GM12874 (cell line): ENCODE results near the gene PARD6A.

ENCODE experiments used
- TF ChIP-seq, protein P1 (sequence below): IDR thresholded peaks from 2 replicates; pipeline ENCODE4 v1.5.1; 2011; ENCODE audit warnings: low read depth, mild to moderate bottlenecking, control low read depth, low read length, moderate library complexity; ENCODE audit not compliant: insufficient read depth

Gene PARD6A

DNA sequence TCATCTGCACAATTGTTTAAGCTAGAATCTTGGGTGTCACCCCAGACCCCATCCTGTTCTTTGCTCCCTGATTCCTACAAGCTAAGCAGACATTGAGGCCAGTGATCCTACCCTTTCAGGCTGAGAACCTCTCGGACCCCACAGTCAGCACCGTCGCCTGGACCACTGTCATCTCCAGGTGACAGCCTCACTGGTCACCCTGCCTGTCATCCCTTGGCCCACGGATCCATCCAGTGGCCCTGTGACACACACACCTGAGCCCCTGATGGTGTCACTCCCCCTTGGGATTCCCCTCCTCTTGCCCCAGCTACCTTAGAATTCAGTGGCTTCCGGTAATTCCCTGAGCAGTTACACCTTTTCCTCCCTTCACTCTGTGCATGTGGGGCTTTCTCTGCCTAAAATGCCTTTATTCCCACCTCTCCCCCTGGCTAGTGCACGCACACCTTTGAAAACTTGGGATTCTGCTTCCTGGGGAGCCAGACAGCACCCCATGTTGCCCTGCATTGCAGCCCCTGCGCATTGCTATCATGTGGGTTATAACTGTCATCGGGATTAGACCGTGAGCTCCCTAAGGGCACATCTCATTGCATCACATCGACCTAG, 8.8 kb downstream of the PARD6A start:
- TF ChIP-seq, protein P1, sequence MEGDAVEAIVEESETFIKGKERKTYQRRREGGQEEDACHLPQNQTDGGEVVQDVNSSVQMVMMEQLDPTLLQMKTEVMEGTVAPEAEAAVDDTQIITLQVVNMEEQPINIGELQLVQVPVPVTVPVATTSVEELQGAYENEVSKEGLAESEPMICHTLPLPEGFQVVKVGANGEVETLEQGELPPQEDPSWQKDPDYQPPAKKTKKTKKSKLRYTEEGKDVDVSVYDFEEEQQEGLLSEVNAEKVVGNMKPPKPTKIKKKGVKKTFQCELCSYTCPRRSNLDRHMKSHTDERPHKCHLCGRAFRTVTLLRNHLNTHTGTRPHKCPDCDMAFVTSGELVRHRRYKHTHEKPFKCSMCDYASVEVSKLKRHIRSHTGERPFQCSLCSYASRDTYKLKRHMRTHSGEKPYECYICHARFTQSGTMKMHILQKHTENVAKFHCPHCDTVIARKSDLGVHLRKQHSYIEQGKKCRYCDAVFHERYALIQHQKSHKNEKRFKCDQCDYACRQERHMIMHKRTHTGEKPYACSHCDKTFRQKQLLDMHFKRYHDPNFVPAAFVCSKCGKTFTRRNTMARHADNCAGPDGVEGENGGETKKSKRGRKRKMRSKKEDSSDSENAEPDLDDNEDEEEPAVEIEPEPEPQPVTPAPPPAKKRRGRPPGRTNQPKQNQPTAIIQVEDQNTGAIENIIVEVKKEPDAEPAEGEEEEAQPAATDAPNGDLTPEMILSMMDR = no peak

DNA sequence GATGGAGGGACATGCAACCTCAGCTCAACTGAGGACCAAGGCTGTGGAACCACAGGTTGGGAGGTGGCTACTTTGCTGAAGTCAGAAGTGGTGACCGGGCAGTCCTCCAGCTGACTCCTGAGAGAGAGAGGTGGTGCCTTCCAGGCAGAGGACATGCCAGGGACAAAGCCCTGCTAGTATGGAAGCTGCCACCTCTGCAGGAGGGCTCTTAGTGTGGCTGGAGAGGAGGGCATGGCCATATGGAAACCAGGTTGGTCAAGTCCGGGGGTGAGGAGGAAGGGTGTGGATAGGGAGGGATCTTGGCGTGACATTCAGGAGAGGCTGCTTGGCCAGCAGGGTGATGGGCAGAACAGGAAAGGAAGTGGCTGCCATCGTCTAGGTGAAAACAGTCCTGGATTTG, 11.5 kb downstream of the PARD6A start:
- TF ChIP-seq, protein P1 = no peak

DNA sequence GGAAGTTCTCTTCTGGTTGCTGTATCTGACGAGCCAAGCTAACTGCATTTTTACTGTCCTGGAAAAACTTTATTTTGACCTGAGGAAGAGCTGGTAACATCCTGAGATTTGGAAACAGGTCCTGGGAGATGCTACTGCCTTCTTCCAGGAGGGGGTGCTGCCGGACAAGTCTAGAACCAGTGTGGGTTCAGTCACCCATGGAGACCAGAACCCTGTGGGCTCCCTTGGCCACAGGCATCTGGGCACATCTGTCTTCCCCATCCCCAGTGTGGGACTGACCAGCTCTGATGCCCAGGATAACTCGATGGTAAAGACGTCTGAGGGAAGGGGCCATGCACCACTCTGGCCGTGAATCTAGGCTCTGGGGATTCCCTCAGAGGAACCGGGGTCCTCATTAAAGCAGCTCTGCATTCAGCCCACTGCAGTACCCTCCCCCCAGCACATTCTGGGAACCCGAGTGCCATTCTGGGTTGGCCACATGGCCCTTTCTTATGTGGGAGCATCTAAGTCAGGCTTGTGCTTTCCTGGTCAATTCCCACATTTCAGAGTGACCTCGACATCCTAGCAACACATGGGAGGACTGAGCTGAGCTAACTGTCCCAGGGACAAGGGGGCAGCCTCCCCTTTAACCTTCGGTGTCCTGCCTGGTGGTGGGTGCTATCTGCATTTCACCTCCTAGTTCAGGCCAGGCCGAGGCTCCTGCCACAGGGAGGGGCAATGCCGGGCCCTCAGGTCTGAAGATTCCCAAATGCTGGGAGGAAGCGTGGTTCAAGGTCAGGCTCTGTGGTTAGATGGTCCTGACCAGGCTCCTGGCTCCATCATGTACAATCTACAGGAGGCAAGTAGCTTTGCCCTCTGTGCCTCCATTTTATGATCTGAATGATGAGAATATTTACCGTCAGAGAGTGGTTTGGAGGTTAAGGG, 12.2 kb downstream of the PARD6A start:
- TF ChIP-seq, protein P1 = peak; percentile 85

DNA sequence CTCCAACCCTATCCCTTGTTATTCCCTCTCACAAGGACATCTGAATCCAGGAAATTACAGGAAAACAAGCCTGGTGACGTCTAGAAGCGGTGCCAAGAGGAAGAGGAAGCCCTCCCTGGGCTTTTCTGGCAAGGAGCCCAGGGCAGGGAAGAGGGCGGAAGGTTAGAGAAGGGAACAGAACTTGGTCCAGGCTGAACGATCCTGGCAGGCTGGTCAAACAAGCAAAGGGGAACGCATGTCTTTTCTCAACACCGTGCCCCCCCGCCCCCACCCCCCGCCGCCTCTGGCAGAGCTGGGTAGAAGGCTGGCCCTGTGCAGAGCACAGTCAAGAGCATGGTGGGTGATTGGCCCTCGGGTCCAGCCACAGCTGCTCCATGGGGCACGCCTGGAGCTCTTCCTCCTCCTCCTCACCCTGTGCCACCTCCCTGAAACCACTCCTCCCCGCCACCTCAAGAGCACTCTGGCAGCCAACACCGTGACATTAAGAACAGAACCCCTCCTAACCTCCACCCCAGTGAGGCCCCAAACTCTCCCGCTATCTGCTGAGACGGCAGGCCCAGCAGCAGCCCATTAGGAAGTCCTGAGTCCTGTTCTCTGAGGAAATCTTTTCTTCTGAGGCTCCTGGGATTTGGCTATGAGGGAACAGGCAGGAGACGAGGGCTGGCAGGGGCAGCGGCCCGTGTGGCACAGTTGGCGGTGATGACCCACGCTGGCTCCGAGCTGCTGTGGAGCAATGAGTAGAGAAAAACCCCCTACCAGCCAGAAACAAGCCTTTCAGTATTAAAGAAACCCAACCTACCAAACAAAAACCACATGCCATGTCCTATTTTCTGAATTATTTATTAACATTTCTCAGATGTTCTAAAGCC, 13.2 kb downstream of the PARD6A start:
- TF ChIP-seq, protein P1 = no peak

DNA sequence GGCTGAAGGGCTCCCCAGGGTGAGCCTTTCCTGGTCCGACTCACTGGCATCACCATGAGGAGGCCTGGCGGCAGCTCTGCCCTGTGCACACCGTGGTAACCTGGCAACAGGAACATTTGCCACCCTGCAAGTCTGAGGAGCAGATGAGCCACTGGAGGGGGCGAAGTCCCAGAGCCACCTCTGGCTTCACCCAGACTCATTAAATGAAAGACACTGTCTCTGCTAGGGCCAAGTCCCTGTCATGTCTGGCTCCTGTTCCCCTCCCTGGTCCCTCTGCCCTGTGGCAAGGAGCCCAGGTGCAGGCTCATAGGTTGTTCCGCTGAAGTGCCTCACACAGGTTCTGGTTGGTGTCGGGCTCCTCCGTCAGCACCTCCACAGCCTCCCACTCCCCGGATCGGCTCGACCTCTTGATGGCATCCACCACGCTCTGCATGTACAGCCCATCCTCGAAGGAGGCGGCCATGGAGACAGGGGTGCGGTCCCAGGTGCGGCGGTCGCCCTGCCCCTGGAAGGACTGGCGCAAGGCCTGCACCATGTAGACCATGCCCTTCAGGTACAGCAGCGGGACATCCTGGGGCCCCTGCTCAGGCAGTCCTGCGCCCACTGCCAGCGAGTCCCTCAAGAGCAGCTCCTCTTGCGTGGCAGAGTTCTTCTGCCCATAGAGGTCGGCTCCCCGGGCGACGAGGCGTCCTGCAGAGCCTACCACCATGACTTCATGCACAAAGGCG, 14.3 kb downstream of the PARD6A start:
- TF ChIP-seq, protein P1 = no peak

DNA sequence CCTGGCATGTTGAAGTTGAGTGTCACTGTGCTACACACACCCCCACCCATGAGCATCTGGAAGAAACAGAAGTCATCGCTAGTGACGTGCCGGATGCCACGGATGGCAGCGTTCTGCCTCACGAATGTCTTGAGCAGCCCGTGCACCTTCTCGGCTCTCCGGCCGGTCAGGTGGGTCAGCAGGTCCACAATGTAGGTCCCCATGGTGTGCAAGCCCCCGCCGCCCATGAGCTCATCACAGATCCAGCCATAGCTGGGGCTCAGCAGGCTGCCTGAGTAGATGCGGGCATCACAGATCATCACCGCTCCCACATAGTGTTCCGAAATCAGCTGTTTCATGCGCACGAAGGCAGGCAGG, 14.8 kb downstream of the PARD6A start:
- TF ChIP-seq, protein P1 = no peak

DNA sequence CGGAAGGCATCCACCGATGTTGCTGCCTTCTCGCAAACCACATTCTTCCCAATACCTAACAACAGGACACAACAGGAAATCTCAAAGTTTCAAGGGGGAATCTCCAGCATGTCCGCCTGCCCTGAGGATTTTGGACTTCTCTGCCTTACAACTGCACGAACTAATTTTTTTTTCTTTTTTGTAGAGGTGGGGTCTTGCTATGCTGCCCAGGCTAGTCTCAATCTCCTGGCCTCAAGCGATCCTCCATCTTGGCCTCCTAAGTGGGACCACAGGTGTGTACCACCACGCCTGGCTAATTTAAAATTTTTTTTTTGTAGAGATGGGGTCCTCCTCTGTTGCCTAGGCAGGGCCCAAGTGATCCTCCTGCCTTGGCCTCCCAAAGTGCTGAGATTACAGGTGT, 15.2 kb downstream of the PARD6A start:
- TF ChIP-seq, protein P1 = no peak
